HG03175 (cell line): ENCODE measurements around the gene ARID1B.

Experiments
- ATAC-seq: cut with Tn5 transposase; IDR thresholded peaks from one replicate; pipeline ENCODE4 v1.9.1; 2021; ENCODE audit warnings: mild to moderate bottlenecking, moderate library complexity; ENCODE audit not compliant: unreplicated experiment

Gene ARID1B

DNA sequence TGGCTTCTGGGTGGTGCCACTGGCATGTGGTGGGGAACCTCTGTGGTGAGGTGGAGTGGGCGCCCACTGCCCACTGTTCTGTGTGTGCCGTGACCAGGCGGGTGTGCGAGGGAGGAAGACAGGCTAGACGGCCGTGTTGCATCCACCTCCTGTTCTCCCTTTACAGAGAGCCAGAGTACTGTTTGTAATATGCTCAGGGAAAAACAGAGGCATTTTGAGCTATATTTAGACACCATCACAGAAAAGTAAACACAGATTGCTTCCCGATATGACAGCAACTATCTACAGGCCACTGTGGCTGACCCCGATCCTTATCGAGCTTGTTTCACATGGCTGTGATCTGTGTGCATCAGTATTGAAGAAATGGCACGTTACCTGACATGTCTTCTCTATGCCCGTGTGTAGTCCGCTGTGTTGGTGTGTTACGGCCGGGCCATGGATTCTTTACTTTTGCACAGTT lies 45.6 kb downstream of the ARID1B start:
- no peak for ATAC-seq

DNA sequence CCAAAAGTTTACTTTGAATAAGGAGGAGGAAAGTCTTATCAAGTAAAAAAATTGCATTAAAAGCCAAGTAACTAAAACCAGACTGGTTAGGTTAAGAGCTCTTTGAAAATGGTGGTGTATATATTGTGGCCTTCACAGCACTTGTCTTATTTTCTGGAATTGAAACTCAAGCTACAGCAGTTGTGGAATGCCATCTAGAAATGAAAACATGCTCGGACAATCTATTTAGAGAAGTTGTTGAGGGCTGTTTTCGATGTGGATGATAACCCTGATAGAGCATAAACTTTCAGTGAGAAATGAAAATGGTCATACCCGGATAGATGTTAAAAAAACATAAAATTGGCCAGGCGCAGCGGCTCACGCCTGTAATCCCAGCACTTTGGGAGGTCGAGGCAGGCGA lies 47.0 kb downstream of the ARID1B start:
- ATAC-seq: no peak

DNA sequence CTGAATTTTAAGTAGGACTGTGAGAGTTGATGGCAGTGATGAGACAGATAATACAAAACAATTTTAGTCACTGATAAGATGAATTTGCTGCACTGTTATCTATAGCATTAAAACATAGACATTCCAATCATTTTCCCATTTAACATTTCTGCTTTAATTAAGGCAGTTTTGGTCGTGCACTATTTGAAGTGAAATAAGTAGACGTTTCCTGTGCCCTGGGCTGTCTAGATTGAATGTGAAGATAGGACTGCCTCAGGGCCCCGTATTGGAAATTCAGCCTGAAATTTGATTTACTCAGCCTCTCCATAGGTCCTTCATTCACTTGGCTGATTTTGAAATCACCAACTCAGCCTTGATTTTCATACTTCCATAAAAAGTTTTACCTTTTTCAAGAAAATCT lies 48.3 kb downstream of the ARID1B start:
- no peak for ATAC-seq

DNA sequence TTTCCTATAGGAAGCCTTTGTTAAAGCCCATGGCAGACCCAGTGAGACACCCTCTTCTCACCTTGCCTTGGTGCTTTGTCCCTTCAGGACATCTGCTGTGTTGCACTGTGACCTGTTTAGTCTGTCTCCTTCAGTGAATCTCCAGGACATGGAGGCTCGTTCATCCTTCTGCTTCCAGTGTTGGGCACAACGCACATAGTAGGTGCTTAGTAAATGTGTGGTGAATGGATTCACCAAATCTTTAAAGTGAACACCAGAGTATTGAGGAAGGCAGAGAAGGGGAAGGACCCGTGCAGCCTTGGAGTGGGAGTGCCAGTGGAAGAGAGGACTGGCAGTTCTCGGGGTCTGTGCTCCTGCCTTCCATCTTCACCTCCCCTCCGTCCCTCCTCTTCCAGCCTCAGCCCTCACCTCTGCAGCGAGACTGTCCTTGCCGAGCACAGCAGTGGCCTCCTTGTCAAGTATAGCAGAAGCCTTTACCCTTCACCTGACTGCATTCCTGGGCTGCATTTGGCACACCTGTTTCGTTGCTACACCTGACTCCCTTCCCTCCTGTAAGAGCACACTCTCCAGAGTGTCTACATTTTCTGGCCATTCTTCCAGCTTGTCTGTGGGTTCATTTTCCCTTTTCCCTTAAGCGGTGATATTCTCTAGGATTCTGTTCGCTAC lies 49.2 kb downstream of the ARID1B start:
- ATAC-seq: no peak

DNA sequence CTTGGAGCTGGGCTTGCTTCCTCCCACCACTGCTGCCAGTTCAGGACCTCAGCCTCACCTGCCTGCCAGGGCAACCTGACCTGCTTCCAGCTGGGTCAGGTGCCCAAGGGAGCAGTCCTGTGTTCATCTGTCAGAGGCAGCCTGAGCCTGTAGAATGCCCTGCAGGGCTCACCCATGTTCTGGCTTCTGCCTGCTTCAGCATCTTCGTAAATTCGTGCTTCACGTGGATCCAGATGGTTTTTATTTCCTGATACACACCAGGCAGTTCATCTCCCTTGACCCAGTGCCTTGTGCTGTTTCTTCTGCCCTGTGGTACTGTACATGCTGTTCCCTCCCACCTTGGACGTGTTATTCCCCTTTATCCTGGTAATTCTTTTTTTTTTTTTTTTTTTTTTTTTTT lies 50.2 kb downstream of the ARID1B start:
- ATAC-seq: no peak

DNA sequence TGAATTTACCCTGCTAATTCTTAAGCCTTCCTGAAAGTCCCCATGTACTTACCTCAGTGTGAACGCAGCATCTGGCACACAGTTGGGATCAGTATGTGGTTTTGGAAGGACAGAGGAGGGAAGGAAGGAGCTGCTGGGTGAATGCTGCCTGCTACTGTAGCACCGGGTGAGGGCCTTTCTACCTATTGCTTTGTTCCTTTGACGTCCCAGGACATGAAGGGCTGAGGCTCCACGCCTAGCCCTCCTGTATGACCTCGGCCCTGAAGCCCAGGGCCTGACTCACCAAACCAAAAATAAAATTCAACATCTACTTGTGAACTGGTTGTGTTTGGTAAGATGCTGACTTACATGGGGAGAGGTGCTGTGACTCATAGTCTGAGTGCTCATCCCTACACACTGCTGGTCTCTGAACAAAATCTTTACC lies 51.1 kb downstream of the ARID1B start:
- ATAC-seq: no peak

DNA sequence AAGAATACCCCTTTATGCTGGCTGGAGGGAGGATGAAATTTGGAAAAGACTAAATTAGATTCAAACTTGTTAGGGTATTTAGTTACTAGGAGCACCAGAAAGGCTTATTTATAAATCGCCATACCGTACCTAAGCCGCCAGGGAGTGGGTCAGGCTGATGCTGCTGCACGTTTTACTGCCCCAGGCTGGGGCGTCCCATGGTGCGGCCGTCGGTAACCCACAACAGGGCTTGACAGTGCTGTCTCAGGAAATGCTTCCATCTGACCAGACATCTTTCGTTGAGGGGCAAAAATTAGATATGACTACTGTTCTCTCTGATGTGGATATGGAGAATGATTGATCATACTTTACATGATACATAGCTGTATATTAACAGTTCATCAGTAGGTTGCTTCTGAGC lies 52.9 kb downstream of the ARID1B start:
- ATAC-seq: no peak

DNA sequence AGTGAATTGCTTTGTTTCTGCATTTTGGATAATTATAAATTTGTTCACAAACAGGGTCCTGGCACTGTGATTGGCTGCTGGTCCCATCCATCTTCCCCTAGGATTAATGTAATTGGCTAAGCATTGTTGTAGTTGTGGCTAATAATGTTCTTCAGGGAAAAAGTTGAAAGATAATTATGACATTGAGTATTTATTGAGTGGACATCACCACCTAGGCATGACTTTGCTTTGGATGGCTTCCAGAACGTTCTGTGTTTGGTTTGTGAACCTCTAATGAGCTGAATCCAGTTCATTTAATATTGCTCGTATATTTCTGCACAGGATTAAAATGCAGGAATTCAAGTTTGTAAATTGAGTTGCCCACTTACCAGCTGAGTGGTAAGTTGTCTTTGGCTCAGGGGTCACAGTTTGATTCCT lies 55.1 kb downstream of the ARID1B start:
- ATAC-seq: no peak

DNA sequence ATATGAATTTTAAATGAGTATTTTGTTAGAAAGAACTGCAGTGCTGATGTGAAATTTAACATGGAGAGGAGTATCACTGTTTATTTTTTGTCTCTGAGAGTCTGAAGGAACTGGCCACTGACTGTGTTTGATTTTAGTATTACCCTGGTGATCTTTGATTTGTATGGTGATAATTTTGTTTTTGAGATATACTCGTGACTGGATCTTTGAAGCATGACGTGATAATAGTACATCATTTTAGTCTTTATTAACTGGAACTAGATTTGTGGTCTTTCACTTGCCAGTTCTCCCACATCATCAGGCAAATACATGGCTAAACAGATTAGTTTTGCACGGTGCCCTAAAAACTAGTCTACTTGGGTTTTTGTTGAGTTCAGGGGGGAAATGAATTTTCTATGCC lies 55.5 kb downstream of the ARID1B start:
- ATAC-seq: no peak

DNA sequence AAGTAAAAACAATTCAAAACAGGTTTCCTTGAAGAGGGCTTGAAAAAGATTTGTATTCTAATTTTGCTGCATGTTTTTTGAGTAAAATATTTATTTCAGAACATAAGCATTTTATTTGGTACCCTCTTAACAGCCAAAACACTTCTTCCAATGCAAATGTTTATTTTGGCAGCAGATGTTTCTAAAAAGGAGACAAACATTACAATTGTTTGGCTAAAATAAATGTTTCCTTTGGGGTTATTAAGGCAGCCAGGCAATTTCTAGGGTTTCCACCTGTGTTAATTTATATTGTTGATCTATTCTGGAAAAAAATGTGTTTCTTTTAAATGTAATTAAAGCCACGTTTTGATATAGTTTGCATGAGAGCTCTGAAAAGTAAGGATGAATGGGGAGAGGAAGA lies 56.6 kb downstream of the ARID1B start:
- ATAC-seq: no peak

DNA sequence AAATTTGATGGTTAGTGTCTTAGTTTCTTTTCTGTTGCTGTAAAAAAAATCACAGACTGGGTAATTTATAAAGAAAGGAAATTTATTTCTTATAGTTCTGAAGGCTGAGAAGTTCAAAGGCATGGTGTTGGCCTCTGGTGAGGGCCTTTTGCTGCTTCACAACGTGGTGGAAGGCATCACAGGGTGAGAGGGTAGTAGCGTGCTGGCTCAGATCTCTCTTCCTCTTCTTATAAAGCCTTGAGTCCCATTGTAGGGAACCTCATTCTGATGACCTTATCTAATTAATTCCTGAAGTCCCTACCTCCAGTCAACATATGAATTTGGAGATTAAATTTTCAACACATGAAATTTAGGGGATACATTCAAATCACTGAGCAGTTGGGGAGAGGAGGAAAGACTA lies 62.0 kb downstream of the ARID1B start:
- ATAC-seq: no peak

DNA sequence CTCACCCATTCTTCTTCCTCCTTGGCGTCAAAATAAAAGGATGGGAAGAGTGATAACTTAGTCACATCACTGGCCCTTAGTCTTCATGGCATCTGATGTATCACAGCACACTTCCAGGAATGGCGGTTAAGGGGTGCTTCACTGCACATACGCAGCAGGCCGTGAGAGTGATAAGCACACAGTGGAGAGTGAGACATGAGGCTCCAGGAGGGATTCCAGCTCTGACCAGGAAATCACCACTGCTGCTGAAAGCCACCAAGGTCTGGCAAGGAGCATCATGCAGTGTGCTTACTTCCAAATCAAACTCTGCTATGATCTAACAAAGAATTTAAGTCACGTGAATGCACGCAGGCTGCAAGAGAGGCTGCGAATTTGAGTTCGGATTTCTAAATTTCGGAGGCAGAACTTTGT lies 62.4 kb downstream of the ARID1B start:
- ATAC-seq: no peak

DNA sequence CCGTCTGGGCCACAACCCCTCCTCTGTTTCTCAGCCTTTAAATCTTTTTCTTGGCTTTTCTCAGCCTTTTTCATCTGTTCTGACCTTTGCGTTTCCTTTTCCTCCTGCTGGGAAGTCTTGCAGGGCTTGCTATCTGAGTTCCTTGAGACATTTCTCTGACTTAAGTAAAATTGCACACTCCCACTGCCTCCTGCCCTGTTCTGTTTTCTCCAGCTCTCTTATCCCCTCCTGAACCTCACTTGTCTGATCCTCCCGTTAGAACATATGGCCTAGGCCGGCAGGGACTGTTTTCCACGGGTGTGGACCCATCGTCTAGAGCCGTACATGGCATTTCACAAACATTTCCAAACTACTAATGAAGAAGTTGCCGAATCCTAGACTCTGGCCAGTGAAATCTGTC lies 63.0 kb downstream of the ARID1B start:
- no peak for ATAC-seq

DNA sequence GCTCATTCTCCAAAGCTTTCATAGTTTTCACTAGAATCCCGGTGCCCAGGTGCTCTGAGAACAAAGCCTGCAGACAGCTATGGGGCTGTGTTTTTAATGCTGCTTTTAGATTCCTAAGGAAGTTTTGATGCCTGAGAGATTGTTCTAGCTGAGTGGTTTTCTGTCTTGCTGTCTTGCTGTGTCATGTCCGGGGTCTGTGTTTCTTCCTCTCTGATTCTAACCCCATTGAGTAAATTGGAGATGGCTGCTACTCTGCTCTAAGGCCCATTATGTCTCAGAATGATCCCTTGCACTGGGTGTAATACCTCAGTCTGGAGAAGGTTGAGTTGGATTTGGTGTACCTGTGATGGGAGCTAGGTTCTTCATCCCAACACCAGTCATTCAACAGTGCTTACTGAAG lies 63.4 kb downstream of the ARID1B start:
- ATAC-seq: no peak

DNA sequence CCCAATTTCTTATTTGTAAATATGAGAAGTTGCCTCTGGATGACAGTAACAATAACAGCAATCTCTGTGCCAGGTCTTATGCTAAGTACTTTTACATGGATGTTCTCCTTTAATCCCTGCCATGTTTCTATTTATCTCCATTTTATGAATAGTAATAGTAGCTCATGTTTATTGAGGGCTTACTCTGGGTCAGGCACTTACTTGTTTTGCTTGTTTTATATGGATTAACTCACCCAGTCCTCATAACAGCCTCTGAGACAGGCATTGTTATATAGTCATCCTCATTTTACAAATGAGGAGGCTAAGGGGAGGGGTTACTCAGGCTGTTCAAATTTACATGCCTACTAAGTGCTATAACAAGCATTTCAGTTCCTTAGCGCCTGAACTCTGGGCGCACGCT lies 64.3 kb downstream of the ARID1B start:
- no peak for ATAC-seq

DNA sequence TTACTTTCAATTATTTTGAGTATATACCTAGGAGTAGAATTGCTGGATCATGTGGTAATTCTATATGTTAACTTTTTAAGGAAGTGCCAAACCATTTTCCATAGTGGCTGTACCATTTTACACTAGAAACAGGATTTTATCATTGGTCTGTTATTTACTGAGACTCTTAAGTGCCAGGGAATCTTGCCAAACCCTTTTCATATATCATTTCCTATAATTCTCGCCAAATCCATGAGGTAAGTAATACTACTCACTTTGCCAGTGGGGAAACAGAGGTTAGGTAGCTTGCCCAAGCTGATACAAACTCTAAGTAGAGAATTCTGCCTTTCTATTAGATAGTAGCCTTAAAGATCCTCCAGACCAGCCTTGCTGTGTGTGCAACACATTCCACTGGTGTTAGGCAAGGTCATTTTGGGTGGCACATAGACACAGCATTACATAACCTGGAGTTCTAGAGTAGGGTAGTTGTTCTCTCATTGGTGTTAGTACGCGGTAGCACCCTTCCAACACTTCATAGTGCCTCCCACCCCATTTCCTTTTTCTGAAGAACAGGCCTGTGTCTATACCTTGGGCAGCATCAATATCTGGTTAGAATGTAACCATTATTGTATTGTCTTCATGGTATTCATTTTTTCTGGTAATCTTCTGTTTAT lies 65.5 kb downstream of the ARID1B start:
- ATAC-seq: no peak

DNA sequence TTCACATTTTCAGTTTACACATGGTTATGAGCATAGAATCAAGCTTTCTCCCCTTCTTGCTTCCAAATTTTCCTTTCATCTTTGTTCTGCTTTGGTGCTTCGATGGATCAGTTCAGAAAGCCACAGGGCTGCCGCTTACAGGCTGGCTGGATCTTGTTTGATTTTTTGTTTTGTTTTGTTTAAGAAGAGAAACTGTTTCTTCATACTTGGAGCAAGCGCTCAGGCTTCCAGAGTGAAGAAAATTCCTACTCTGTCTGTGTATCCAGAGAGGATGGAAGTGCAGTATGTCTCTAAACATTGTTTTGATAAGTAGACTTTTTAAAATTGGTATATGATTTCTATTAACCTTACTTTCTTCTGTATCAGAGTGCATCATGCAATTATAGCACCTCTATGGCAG lies 66.9 kb downstream of the ARID1B start:
- ATAC-seq: no peak

DNA sequence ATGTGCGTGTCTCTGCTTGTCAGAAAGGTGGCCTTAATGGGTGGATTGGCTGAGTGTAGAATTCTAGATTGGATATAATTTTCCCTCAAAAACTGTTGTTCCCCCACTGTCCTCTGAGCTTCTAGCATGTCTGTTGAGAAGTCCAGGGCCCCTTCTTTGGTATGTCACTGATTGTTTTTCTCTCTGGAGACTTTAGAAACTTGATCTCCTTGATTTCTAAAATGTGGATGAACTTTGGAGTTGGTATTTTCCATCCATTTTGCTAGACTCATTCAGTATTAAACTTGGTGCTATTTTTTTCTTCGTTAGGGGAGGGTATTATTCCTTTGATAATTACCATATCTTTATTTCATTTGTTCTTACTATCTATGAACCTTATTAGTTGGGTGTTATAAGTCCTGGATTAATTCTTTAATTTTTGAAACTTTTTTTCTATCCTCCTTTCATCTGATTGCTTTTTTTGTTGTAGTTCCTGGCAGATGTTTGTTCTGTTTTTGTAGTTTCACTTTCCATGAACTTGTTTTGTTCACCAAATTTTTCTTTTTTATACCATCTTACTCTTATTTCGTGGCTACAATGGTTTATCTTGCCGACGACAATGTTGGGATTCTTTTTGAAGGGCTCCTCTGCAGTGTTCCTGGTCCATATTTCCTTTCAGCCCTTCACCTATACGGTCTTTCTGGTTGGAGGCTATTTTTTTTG lies 68.4 kb downstream of the ARID1B start:
- no peak for ATAC-seq

DNA sequence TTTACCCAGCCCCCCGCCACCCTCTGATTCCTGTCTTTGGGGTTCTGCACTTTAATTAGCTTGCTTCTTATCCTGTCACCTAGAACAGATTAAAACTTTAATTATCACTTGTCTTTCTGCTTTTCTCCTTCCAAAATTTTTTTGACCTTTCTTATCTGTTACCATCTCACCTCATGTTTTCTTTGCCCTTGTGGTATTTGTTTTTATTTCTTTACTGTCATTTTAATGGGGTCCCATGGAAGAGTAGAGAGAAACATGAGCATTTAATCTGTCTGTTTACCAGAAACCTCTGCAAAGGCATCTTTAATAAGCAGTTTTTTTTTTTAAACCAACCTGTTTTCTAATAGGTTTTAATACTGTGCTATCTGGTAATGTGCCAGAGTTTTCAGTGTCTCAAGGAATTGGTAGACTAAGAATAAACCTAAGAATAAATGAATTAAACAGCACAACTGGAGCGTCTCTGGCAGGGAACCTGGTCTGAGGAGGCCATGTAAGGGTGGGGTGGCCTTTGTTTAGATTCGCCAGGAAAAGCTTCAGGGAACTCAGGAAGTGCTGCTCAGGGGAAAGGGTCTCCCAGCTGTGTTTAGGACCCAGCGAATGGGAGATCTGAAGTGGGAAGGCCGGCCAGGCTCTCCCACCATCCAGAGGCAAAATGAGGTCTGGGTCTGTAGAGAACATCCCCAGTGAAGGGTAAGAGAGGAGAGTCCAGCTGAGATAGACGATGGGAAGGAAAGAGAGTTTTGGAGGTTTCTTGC lies 69.8 kb downstream of the ARID1B start:
- no peak for ATAC-seq

DNA sequence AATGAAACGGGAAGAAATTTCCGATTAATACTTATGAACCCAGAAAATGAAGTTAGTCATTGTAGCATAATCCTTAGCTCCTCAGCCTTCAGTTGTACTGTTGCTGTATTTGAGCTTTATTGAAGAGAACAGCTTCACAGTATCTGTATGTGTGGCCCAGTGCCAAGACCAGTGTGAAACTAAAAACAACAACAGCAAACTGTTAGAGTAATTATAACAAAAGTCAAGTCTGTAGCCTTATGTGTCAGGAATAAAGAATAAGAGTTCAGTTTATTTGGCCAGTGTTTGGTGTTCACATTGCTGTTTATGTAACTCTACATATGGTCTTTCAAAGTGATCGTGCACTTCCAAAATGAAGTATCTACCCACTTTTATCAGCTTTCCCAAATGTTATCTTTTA lies 70.9 kb downstream of the ARID1B start:
- ATAC-seq: no peak

DNA sequence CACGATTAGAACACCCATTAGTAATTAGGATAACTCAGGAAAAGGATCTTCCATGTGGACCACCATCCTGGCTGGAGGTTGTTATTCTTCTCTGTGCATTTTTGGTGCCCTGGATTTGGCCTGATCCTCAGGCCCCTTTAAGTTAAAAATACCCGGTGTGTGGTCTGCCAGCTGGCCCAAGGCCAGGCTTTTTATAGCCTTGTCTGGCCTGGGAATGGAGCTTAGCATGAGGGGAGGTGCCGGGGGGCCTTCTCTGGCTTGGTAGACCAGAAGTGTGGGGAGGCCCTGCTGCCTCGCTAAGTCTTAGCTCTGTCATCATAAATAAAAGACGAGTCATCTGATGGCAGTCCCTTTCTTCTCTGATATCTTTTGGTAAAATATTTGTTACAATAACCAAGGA lies 71.4 kb downstream of the ARID1B start:
- ATAC-seq: no peak

DNA sequence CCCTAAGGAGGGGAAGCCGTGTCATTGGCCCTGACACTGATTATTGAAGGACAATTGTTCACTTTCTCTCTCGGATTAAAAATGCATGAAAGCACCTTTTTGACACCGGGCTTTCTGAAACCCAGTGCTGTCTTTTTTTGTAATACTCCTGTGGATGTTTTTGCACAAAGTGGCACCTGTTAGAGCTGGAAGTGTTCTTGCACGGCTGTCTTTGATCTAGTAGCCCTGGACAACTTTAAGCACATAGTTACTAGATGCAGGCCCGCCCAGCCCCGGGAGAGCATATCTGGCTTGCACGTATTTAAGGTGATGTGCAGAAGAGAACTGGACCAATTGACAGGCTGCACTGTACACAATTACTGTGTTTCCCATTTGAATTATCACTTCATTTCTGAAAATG lies 72.6 kb downstream of the ARID1B start:
- no peak for ATAC-seq
